NCI-H510A treated with DMSO at 0.1 percent for 48 hours (cell line): ENCODE data around the gene NXPH4.

Experiments used
- DNase-seq: peaks from one replicate; lab custom pipeline; 2025; lab: John Stamatoyannopoulos, UW

NXPH4 gene

DNA sequence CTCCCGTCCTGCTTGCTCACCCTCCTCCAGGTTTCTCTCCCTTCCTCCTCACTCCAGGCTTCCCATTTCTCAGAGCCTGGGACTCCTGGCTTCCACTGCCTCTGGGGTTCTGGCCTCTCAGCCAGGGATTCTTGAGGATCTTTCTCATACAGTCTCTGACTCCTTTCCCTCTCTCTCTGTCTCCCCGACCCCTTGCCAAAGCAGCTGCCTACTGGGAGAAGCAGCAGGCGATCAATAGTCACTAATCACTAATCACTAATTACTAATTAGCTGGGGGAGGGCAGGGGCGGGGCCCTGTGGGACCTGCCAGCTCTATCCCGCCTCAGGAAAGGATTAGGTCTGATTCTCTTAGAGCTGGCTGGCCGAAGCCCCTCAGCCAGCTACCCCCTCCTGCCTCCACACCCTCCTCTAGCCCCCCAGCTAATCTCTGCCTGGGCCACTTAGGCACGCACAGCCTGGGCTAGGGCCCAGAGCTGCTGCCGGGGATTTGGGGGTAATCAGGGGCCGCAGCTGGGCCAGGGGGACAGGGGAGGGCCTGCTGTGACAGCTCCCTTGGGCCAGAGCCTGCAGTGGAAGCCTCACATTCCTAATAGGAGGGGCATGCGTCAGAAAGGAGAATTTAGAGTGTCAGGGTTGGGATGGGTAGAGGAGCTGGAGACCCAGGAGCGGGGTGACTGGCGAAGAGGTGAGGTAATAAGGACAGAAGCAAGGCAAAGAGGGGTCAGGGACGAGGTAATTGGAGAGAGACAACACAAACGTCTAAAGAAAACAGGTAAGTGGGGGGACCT is 2.8 kb downstream of the NXPH4 start:
- no peak for DNase-seq

GRCh38 chr12:57219993-57220754 is 3.6 kb downstream of the NXPH4 start:
- DNase-seq = no peak

DNA sequence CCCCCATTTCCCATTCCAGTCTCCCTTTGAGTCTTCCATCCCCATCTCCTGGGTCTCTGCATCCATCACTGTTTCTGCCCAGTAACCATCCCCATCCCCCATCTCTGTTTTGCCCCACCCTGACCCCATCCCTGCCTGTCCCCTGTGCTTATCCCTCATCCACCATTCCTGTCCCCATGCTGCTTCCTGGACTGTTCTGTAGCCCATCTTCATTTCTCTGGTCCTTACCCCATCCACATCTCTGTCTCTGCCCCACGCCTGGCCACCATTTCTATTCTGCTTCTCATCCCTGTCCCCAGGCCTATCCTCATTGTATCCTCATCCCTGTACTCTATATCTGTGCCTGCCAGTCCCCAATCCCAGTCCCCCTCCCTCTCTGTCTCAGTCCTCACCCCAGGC is 4.2 kb downstream of the NXPH4 start:
- DNase-seq = no peak

- no peak for DNase-seq
Observed at GRCh38 chr12:57221169-57221917, 4.7 kb downstream of the NXPH4 start.

DNA sequence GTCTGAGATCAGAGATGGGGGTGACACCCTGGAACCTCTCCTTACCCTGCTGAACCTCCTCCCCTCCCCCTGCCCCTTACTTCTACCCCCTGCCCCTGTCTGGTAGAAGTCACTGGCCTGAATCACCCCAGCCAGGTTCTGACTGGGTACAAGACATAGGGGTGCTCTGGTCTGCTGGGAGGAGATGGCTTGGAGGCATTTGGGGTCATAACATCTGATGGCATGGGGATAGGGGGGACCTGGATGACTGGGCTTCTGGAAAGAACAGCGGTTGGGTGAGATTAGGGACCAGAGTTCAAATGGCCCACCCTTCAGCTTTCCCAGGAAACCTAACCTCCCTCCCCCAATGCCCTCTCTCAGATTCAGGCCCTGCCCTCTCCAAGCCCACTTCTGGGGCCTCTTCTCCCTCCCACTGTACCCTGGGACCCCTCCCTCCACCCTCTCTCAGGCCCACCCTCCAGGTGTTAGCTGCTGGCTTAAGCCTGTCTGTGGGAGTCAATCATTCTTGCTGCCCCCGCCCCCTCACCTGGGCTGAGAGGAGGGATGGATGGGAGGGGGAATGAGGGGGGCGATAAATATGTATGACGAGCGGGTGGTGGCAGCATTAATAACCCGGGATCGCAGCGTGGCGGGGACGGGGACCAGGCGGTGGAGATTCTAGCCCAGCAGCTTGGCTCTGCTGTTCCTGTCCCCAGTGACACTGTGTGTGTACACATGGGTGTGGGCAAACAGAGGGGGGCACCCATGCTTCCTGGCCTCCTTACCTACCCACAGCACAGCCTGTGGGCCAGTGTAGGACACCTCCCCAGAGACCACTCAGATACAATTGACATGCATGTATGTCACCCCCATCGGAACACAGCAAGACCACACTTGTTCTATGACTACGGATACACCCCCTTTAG is 5.9 kb downstream of the NXPH4 start:
- DNase-seq = no peak

DNA sequence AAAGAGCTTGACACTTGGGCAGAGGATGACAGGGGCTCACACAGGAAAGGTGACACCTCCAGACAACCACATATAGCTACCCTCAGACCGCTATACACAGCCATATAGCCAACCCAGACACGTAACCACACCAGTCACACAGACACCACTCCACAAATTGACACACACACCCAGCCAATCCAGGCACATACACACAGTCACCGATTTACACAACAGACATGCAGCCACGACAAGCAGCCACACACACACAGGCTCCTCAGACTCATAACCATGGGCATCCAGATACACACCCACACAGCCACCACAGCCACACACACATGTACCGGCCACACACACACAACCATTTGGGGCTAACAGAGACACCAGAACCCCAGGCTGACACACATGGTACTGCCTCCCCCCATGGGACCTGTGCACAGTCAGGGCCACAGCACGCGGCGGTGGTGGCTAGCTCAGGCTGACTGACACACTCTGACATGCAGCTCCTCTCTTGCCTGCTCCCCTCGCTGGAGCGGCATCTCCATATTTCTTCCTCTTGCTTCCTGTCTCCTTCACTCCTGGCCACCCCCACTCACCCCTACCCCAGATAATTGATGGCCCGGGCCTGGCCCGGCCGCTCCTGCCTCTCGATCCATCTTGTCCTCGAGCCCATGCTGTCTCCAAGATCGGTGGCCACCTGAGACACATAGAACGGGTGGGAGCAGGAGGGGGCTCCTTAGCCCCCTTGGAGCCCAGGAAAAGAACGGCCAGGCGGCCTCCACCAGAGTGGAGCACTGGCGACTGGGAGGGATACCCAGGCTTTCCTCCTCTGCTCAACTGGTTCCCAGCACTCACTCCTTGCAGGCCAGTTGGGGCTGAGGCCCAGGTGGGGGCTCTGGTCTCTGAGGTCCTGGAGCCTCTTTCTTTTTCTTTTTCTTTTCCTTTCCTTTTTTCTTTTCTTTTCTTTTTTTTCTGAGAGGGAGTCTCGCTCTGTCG is 6.9 kb downstream of the NXPH4 start:
- no peak for DNase-seq

GRCh38 chr12:57224278-57224972 is 7.8 kb downstream of the NXPH4 start:
- DNase-seq = no peak

GRCh38 chr12:57224973-57225679 is 8.5 kb downstream of the NXPH4 start:
- peak; percentile 67 for DNase-seq

DNA sequence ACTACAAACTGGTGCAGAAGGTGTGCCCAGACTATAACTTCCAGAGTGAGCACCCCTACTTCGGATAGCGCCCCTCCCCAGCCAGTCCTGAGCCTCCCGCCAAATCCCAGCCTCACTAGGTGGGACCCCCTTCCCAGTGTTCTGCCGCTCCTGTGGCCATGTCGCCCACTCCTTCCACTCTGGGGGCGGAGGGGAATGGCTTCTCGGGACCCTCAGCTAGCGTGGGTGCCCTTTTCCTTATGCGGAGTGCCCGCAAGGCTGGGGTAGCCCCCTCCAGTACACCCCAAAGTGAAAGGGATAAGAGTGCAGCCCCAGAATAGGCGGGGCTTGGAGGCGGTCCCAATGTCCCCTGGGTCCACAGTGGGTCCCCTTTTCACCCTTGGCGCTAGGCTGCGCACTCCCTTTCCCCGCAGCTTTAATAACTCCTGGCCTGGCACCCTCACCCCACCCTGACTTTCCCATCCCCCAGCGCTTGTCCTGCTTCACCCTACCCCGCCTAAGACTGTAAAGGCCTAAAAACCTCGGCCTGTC is 9.2 kb downstream of the NXPH4 start:
- DNase-seq = no peak

DNA sequence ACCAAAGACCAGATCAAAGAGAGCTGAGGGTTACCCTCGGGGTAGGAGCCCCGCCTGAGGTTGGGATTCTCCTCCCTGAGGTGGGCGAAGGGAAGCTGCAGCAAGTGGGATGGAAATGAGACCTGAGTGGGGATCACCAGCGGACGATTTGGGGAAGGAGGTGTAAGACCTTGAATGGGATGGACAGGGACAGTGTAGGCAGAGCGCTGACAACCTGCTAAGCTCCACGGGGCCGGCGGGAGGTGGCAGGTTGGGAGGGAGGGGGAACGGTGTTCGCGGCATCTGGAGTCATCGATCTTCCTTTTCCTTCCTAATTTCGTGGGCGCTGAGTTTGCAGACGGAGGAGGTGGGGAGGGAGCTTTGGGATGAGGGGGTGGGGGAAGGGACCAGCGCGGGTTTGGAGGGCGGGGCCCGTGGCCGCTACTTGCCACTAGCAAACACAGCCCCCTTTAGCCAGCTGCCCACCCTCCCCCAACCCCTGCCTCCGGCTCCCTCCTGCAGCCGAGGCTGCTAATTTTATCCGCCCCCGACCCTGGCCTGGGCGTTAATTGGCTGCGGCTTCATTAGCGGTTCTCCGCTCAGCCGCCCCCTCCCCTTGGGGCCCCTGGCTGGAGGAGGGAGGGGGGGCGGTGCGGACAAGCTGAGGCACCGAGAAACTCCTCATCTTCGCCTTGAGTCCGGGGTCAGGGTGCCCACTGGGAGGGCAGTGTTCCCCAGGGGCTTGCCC is 10.2 kb downstream of the NXPH4 start:
- DNase-seq = no peak

- peak; percentile 70 for DNase-seq
Observed at GRCh38 chr12:57227315-57228115, 10.9 kb downstream of the NXPH4 start.

DNA sequence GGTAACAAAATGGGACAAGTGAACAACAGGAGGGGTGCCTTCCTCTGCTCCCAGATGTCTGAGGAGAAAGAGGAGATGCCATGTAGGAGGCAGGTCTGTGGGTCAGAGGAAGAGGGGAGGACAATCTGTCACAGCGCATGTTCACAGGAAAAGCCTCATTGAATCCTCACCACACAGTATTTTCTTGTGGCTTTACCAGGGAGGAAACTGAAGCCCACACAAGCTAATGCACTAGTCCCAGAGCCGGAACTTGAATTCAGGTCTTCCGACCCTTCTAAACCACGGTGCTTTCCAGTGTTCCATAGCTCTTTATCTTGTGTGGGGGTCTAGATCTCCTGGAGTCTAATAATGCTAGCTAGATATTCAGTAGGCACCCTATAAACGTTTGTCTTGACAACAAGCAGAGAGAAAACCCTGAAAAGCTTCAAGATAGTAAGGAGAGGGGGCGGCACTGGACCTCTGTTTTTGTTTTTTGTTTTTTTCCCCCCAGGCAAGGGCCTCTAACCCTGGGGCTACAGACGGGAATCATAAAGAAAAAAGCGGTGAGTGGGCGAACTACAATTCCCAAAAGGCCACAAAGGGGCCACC is 12.5 kb downstream of the NXPH4 start:
- DNase-seq = no peak

- DNase-seq = peak; percentile 99
Observed at GRCh38 chr12:57229634-57230380, 13.2 kb downstream of the NXPH4 start, which contains the start of gene SHMT2. SHMT2 (plus strand) TSS chr12:57229711; CDS start chr12:57229779, 68 bp downstream.

DNA sequence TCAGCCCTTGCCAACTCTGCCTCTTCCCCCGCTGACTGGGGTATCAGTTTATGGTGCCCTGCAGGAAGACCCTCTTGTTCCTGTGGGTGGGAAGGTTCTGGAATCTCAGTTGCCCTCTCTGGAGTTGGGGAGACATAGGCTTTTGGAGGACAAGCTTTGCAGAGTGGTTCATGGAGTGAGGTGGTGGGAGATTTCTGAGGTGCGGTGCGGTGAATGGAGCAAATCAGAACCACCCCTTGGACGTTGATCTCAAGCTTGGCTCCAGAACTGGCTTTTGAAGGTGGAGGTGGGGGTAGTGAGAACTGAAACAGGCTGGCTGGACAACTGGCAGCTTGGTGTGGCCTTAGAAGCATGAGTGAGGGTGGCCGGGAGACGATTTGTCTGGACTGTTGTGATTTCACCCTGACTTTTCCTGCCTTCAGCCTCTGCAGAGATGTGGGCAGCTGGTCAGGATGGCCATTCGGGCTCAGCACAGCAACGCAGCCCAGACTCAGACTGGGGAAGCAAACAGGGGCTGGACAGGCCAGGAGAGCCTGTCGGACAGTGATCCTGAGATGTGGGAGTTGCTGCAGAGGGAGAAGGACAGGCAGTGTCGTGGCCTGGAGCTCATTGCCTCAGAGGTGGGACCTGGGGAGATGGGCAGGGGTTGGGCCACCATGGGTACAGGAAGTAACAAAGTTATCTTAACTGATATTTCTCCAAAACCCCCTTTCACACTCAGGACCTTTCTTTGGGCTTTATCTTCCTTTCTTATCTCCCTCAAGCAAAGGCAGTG is 14.0 kb downstream of the NXPH4 start:
- DNase-seq = no peak

DNA sequence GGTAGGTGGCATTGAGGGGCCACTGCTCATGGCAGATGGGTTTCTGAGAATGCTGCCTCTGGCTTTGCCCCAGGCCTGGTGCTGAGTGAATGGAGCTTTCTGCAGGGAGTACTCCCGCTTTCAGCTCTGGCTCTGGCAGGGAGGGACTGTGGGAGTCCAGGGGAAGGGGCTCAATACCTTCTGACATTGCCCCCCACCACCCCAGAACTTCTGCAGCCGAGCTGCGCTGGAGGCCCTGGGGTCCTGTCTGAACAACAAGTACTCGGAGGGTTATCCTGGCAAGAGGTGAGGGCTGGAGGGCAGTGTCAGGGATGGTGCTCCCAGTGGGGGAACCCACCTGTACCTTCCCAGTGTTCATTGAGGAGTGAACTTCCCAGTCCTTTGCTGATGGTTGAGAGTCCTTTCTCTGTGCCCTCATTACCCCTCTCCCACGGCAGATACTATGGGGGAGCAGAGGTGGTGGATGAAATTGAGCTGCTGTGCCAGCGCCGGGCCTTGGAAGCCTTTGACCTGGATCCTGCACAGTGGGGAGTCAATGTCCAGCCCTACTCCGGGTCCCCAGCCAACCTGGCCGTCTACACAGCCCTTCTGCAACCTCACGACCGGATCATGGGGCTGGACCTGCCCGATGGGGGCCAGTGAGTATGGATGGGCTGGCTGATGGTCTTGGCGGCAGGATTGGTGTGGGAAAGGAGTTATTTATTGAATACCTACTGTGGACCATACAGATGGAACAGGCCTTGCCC is 14.9 kb downstream of the NXPH4 start:
- no peak for DNase-seq
